K562 (cell line): ENCODE results near the gene MDC1. TPM values are rescaled to one million over a fixed set of nuclear protein-coding genes. Genes with fewer than 3 reads are reported as not detected.

ENCODE experiments used
- BACH1 ChIP-seq: fragments of 200-800 bp; sonication (Bioruptor generic); IDR thresholded peaks from 2 replicates; pipeline ENCODE4 v1.6.1; 2016; ENCODE audit warnings: missing genetic modification characterization, missing compliant biosample characterization
- FOXA3 ChIP-seq, 2 experiments: fragments of 450-650 bp in 1 of 2; sonication (generic) in 1 of 2; formaldehyde crosslinking; IDR thresholded peaks in 1 of 2; conservative IDR thresholded peaks in 1 of 2; 2 replicates each; pipeline versions ENCODE4 v1.4.0 to v1.8.0; 2020 to 2022; ENCODE audit warnings: mild to moderate bottlenecking in 2 of 2, missing genetic modification reagents in 1 of 2
- LARP7 ChIP-seq: fragments of 450-650 bp; IDR thresholded peaks from 2 replicates; pipeline ENCODE4 v1.6.1; 2016
- MAZ ChIP-seq, 2 experiments: fragments of 450-650 bp in 1 of 2; sonication (generic) in 1 of 2; formaldehyde crosslinking; IDR thresholded peaks in 1 of 2; conservative IDR thresholded peaks in 1 of 2; 2 replicates each; pipeline versions ENCODE4 v1.4.0 to v1.5.0; 2020; ENCODE audit warnings: mild to moderate bottlenecking in 1 of 2, missing genetic modification reagents in 1 of 2
- MECOM ChIP-seq: fragments of 250-450 bp; sonication (Bioruptor Pico); IDR thresholded peaks from 2 replicates; pipeline ENCODE4 v1.8.0; 2022; ENCODE audit warnings: inconsistent platforms
- PHB2 ChIP-seq: fragments of 450-650 bp; IDR thresholded peaks from 2 replicates; pipeline ENCODE4 v1.6.1; 2017; ENCODE audit warnings: low read depth
- PRMT5 ChIP-seq: sonication (generic); formaldehyde crosslinking; IDR thresholded peaks from 2 replicates; pipeline ENCODE4 v1.5.0; 2020; ENCODE audit warnings: missing genetic modification reagents
- RFX1 ChIP-seq: fragments of 450-650 bp; IDR thresholded peaks from 2 replicates; pipeline ENCODE4 v1.6.1; 2016; ENCODE audit warnings: mild to moderate bottlenecking, moderate library complexity
- SIN3B ChIP-seq: fragments of 450-650 bp; IDR thresholded peaks from 2 replicates; pipeline ENCODE4 v1.6.1; 2017; ENCODE audit warnings: low read depth, mild to moderate bottlenecking, moderate library complexity
- SPI1 ChIP-seq: IDR thresholded peaks from 2 replicates; pipeline ENCODE4 v1.6.1; 2011; ENCODE audit warnings: low read depth, low read length, control low read depth, borderline replicate concordance
- YY1 ChIP-seq, 3 experiments: IDR thresholded peaks; 2 replicates each; pipeline ENCODE4 v1.6.1; 2011; ENCODE audit warnings: low read length in 2 of 3, mild to moderate bottlenecking in 2 of 3, moderate library complexity in 2 of 3, borderline replicate concordance in 1 of 3, control low read depth in 1 of 3, low read depth in 1 of 3; ENCODE audit not compliant: insufficient read depth in 3 of 3, insufficient replicate concordance in 2 of 3, control insufficient read depth in 1 of 3, insufficient read length in 1 of 3; ENCODE audit errors: extremely low read depth in 1 of 3
- ZBED1 ChIP-seq: IDR thresholded peaks from 2 replicates; pipeline ENCODE4 v1.6.1; 2014
- ZNF133 ChIP-seq: fragments of 250-450 bp; sonication (Bioruptor Pico); IDR thresholded peaks from 2 replicates; pipeline ENCODE4 v1.4.0; 2020; ENCODE audit warnings: mild to moderate bottlenecking
- ZNF347 ChIP-seq: fragments of 450-650 bp; formaldehyde crosslinking; IDR thresholded peaks from 2 replicates; pipeline ENCODE4 v1.4.0; 2020; ENCODE audit warnings: low read depth, mild to moderate bottlenecking, moderate library complexity
- ZNF507 ChIP-seq: conservative IDR thresholded peaks from 2 replicates; pipeline ENCODE4 v1.6.1; 2017; ENCODE audit warnings: missing genetic modification characterization, missing compliant biosample characterization
- ZNF668 ChIP-seq: fragments of 250-450 bp; sonication (Bioruptor Pico); IDR thresholded peaks from 2 replicates; pipeline ENCODE4 v1.8.0; 2022; ENCODE audit warnings: mild to moderate bottlenecking, inconsistent platforms
- ZNF77 ChIP-seq: fragments of 250-450 bp; sonication (Bioruptor Pico); IDR thresholded peaks from 2 replicates; pipeline ENCODE4 v1.5.0; 2020
- ZNF780A ChIP-seq: fragments of 250-450 bp; sonication (Bioruptor Pico); IDR thresholded peaks from 2 replicates; pipeline ENCODE4 v1.5.0; 2021; ENCODE audit warnings: mild to moderate bottlenecking
- polyA plus RNA-seq, 8 experiments: library from polyadenylated mRNA; depleted of rRNA in 4 of 8; stranded (reverse) in 5 of 8; unstranded in 3 of 8; fragments of >200 nt; fragmentation: Nextera tagmentation in 2 of 8; fragmentation: Illumina TruSeq in 1 of 8; extraction: Ambion mirVana in 2 of 8; extraction: Trizol in 1 of 8; gene quantifications; 2 replicates each; pipeline versions ENCODE4 v1.2.1 to v1.2.3, GENCODE V29; 2011 to 2014; ENCODE audit warnings: inconsistent platforms in 1 of 8, missing spikeins in 1 of 8
- total RNA-seq, 7 experiments: library from RNA; depleted of rRNA in 6 of 7; stranded (reverse); fragments of >200 nt in 6 of 7; fragmentation: Illumina TruSeq in 2 of 7; extraction: Trizol in 2 of 7; gene quantifications; 2 replicates each; pipeline versions ENCODE4 v1.2.1 to v1.2.3, GENCODE V29; 2011 to 2021; ENCODE audit warnings: low replicate concordance in 1 of 7
- TF ChIP-seq, protein P1 (sequence below): fragments of 450-650 bp; IDR thresholded peaks from 2 replicates; pipeline ENCODE4 v1.6.1; 2017; ENCODE audit warnings: antibody characterized with exemption
- TF ChIP-seq, protein P2 (sequence below): fragments of 450-650 bp; IDR thresholded peaks from 2 replicates; pipeline ENCODE4 v1.7.1; 2018; ENCODE audit warnings: mild to moderate bottlenecking, low read depth; ENCODE audit not compliant: partially characterized antibody
- TF ChIP-seq, protein P3 (sequence below): fragments of 250-450 bp; sonication (Bioruptor Pico); IDR thresholded peaks from 2 replicates; pipeline ENCODE4 v1.9.0; 2021; ENCODE audit warnings: mild to moderate bottlenecking, inconsistent platforms

MDC1 gene
- total and polyA plus RNA-seq, 9 of the 15 experiments (the other 6 are each of a cell fraction or from before 2014, with no cell fraction given) = 8.2 to 114 (median 20.0) TPM

DNA sequence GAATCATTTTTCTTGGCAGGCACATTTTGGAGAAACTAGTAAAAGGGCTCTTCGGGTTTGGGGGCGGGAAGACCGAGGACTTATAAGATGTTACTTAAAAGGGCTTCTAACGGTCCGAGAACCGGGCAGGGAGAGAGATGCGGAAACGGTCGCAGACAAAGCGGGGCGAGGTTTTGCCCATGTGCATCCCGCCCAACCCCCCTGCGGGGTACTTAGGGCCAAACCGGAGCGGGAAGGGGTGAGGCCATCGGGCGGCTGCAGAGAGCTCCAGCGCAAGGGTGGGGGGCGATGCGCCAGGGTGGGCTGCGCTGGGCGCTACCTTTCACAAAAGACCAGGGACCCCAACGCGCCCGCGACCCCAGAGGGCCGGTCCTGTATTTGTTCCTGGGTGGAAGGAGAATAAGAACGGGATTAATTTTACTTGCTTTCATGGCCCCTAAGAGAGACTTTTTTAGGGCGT is 3.7 kb upstream of the MDC1 start (continued):
- TF ChIP-seq ZNF133 (CRISPR knock-in tag) = no peak
- no peak for TF ChIP-seq SPI1
- TF ChIP-seq, protein P1, sequence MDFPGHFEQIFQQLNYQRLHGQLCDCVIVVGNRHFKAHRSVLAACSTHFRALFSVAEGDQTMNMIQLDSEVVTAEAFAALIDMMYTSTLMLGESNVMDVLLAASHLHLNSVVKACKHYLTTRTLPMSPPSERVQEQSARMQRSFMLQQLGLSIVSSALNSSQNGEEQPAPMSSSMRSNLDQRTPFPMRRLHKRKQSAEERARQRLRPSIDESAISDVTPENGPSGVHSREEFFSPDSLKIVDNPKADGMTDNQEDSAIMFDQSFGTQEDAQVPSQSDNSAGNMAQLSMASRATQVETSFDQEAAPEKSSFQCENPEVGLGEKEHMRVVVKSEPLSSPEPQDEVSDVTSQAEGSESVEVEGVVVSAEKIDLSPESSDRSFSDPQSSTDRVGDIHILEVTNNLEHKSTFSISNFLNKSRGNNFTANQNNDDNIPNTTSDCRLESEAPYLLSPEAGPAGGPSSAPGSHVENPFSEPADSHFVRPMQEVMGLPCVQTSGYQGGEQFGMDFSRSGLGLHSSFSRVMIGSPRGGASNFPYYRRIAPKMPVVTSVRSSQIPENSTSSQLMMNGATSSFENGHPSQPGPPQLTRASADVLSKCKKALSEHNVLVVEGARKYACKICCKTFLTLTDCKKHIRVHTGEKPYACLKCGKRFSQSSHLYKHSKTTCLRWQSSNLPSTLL = no peak
- TF ChIP-seq, protein P2, sequence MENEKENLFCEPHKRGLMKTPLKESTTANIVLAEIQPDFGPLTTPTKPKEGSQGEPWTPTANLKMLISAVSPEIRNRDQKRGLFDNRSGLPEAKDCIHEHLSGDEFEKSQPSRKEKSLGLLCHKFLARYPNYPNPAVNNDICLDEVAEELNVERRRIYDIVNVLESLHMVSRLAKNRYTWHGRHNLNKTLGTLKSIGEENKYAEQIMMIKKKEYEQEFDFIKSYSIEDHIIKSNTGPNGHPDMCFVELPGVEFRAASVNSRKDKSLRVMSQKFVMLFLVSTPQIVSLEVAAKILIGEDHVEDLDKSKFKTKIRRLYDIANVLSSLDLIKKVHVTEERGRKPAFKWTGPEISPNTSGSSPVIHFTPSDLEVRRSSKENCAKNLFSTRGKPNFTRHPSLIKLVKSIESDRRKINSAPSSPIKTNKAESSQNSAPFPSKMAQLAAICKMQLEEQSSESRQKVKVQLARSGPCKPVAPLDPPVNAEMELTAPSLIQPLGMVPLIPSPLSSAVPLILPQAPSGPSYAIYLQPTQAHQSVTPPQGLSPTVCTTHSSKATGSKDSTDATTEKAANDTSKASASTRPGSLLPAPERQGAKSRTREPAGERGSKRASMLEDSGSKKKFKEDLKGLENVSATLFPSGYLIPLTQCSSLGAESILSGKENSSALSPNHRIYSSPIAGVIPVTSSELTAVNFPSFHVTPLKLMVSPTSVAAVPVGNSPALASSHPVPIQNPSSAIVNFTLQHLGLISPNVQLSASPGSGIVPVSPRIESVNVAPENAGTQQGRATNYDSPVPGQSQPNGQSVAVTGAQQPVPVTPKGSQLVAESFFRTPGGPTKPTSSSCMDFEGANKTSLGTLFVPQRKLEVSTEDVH = no peak
- no peak for TF ChIP-seq LARP7
- no peak for TF ChIP-seq PHB2
- TF ChIP-seq MECOM (CRISPR knock-in tag) = no peak
- TF ChIP-seq RFX1 = no peak
- no peak for TF ChIP-seq FOXA3 (CRISPR knock-in tag; conservative IDR thresholded peaks at IDR 0.05 in 1 of 2, IDR thresholded peaks at IDR 0.05 in 1 of 2)
- TF ChIP-seq ZNF780A (CRISPR knock-in tag) = no peak
- peak in 1 of 3 experiments; percentile 68 for TF ChIP-seq YY1 (IDR thresholded peaks at IDR 0.05; ENCODE audit: borderline replicate concordance in 1 of 3, control insufficient read depth in 1 of 3, extremely low read depth in 1 of 3, insufficient read depth in 3 of 3, insufficient read length in 1 of 3, insufficient replicate concordance in 2 of 3, low read depth in 1 of 3, low read length in 2 of 3)
- TF ChIP-seq ZNF668 (CRISPR knock-in tag) = no peak
- TF ChIP-seq, protein P3, sequence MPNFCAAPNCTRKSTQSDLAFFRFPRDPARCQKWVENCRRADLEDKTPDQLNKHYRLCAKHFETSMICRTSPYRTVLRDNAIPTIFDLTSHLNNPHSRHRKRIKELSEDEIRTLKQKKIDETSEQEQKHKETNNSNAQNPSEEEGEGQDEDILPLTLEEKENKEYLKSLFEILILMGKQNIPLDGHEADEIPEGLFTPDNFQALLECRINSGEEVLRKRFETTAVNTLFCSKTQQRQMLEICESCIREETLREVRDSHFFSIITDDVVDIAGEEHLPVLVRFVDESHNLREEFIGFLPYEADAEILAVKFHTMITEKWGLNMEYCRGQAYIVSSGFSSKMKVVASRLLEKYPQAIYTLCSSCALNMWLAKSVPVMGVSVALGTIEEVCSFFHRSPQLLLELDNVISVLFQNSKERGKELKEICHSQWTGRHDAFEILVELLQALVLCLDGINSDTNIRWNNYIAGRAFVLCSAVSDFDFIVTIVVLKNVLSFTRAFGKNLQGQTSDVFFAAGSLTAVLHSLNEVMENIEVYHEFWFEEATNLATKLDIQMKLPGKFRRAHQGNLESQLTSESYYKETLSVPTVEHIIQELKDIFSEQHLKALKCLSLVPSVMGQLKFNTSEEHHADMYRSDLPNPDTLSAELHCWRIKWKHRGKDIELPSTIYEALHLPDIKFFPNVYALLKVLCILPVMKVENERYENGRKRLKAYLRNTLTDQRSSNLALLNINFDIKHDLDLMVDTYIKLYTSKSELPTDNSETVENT = 0 out of 2 replicates have a peak, but pooled peaks have one; percentile 10
- peak; percentile 75; the same call in 1 of the 2 replicates for TF ChIP-seq PRMT5 (CRISPR knock-in tag)
- TF ChIP-seq BACH1 (tag) = no peak
- no peak for TF ChIP-seq ZNF507 (tag)
- no peak for TF ChIP-seq SIN3B
- TF ChIP-seq ZNF77 (CRISPR knock-in tag) = no peak
- TF ChIP-seq ZBED1 = no peak
- TF ChIP-seq ZNF347 (CRISPR knock-in tag) = 0 out of 2 replicates have a peak, but pooled peaks have one; percentile 49
- TF ChIP-seq MAZ (CRISPR knock-in tag; conservative IDR thresholded peaks at IDR 0.05 in 1 of 2, IDR thresholded peaks at IDR 0.05 in 1 of 2) = no peak
